ENCODE data around the gene B4GALT5.

Gene B4GALT5

DNA sequence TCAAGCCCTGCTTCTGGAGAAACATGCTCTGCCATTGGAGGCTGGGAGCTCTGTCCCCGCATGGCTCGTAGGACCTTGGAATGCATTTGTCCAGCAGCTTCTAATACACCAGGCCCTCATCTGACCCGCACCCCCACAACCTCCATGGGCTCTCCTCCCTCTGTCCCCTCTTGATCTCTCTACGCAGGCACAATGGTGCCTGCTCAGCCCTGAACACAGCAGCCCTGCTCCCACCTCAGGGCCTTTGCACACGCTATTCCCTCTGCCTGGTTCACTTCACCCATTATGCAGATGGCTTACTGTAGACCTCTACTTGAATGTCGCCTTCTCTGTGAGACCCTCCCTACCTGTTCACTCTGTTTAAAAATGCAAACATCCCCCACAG, 118.8 kb downstream of the B4GALT5 start:
- no peak for DNase-seq (ENCODE audit: extremely low read depth, low read depth)
- TF ChIP-seq, protein P1, sequence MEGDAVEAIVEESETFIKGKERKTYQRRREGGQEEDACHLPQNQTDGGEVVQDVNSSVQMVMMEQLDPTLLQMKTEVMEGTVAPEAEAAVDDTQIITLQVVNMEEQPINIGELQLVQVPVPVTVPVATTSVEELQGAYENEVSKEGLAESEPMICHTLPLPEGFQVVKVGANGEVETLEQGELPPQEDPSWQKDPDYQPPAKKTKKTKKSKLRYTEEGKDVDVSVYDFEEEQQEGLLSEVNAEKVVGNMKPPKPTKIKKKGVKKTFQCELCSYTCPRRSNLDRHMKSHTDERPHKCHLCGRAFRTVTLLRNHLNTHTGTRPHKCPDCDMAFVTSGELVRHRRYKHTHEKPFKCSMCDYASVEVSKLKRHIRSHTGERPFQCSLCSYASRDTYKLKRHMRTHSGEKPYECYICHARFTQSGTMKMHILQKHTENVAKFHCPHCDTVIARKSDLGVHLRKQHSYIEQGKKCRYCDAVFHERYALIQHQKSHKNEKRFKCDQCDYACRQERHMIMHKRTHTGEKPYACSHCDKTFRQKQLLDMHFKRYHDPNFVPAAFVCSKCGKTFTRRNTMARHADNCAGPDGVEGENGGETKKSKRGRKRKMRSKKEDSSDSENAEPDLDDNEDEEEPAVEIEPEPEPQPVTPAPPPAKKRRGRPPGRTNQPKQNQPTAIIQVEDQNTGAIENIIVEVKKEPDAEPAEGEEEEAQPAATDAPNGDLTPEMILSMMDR (IDR thresholded peaks at IDR 0.05; ENCODE audit: low read depth, low read length) = no peak

- DNase-seq (ENCODE audit: extremely low read depth, low read depth) = peak; percentile 96
- TF ChIP-seq, protein P1 (IDR thresholded peaks at IDR 0.05; ENCODE audit: low read depth, low read length) = no peak
Measured at GRCh38 chr20:49594143-49594930, 119.3 kb downstream of the B4GALT5 start.

- TF ChIP-seq, protein P1 (IDR thresholded peaks at IDR 0.05; ENCODE audit: low read depth, low read length) = no peak
- no peak for DNase-seq (ENCODE audit: extremely low read depth, low read depth)
Measured at GRCh38 chr20:49593466-49594142, 120.1 kb downstream of the B4GALT5 start.

GRCh38 chr20:49592120-49592519, 121.6 kb downstream of the B4GALT5 start:
- TF ChIP-seq, protein P1 (IDR thresholded peaks at IDR 0.05; ENCODE audit: low read depth, low read length) = no peak
- DNase-seq (ENCODE audit: extremely low read depth, low read depth) = no peak

DNA sequence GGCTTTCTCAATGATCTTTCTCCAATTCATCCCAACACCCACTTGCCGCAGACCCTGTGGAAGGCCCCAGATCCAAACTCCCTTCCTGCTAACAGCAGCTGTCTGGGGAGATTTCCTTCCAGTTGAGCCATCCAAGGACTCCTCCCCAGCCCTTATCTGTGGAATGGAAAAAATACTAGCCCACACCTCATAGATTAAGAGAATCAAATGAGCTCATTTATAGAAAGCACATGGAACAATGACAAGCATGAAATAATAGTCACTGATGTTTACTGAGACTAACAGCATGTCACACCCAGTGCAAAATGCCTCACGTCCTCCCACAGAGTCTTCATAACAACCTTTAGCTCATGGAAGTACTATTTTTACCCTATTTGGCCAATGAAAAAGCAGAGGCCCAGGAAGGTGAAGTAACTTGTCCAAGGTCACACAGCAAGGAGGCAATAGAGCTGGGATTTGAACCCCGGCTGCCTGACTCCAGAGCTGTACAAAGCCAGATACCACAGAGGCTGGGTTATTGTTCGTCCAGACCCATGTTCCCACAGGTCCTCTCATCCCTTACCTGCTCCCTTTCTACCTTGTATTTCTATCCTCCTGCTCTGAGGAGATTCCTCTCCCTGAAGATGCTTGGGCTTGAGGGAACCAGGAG, 122.3 kb downstream of the B4GALT5 start:
- no peak for DNase-seq (ENCODE audit: extremely low read depth, low read depth)

DNA sequence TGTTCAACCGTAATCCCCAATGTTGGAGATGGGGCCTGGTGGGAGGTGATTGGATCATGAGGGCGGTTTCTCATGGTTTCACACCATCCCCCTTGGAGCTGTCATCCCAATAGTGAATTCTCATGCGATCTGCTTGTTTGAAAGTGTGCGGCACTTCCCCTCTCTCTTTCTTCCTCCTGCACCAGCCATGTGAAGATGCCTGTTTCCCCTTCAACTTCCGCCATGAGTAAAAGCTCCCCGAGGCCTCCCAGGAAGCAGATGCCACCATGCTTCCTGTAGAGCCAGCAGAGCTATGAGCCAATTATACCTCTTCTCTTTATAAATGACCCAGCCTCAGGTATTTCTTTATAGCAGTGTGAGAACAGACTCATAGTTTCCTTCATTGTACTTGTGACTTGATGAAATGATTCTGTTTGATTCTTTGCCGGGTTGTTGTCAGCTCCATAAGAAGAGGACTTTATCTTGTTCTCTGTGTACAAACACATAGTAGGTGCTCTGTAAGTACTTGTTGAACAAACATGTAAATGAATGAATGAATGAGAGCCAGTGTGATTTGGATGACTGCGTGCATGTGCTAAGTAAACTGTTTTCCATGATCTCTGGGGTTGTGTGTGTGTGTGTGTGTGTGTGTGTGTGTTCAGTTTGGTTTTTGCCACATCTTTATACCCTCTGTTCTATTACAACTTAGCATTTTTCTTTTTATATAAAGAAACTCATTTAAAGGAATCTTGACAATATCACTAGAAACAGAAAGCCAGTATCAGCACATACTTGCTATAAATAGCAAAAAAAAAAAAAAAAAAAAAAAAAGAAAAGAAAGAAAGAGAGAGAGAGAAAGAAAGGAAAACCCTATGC, 123.3 kb downstream of the B4GALT5 start:
- no peak for DNase-seq (ENCODE audit: extremely low read depth, low read depth)
- TF ChIP-seq, protein P1 (IDR thresholded peaks at IDR 0.05; ENCODE audit: low read depth, low read length) = no peak

More for the DNA sequence above, 122.3 kb downstream of the B4GALT5 start:
- TF ChIP-seq, protein P1 (IDR thresholded peaks at IDR 0.05; ENCODE audit: low read depth, low read length) = no peak

All from AG09319 (cell line).